ENCODE results near the gene EEF1A2.

The EEF1A2 gene

GRCh38 chr20:63504642-63505041 lies 5.8 kb upstream of the EEF1A2 start:
- Histone ChIP-seq H3K4me1 (ENCODE audit: low read depth, poor library complexity, severe bottlenecking) (peaks cover 3% of the 10 kb centered on the region), H3K36me3 (ENCODE audit: insufficient read depth) (no peaks in the 10 kb centered on the region), H4K20me1 (ENCODE audit: insufficient read depth) (no peaks in the 10 kb centered on the region), H2AFZ (ENCODE audit: low read depth) (no peak overlapping the region), H3K9ac (no peak overlapping the region), H3K79me2 (ENCODE audit: insufficient read depth, low read depth) (no peaks in the 10 kb centered on the region), H3K27me3 (ENCODE audit: insufficient read depth, low read depth) (peaks cover 91% of the 10 kb centered on the region), H3K27ac (no peak overlapping the region), H3K4me3 (IDR thresholded peaks at IDR 0.05; ENCODE audit: insufficient read depth, low read depth, low read length) (no peak overlapping the region), H3K4me2 (no peak overlapping the region)
- TF ChIP-seq CTCF (conservative IDR thresholded peaks at IDR 0.05; ENCODE audit: low read depth, low read length), result no peak

- Histone ChIP-seq H3K27ac (no peak overlapping the region), H3K79me2 (ENCODE audit: insufficient read depth, low read depth) (no peaks in the 10 kb centered on the region), H4K20me1 (ENCODE audit: insufficient read depth) (no peaks in the 10 kb centered on the region), H3K4me2 (no peak overlapping the region), H3K36me3 (ENCODE audit: insufficient read depth) (no peaks in the 10 kb centered on the region), H3K27me3 (ENCODE audit: insufficient read depth, low read depth) (peaks cover 83% of the 10 kb centered on the region), H3K4me3 (IDR thresholded peaks at IDR 0.05; ENCODE audit: insufficient read depth, low read depth, low read length) (no peak overlapping the region), H3K4me1 (ENCODE audit: low read depth, poor library complexity, severe bottlenecking) (peaks cover 3% of the 10 kb centered on the region), H3K9ac (no peak overlapping the region), H2AFZ (ENCODE audit: low read depth) (no peak overlapping the region)
- no peak for TF ChIP-seq CTCF (conservative IDR thresholded peaks at IDR 0.05; ENCODE audit: low read depth, low read length)
Measured at GRCh38 chr20:63503524-63503923, 4.6 kb upstream of the EEF1A2 start.

GRCh38 chr20:63502671-63503172 lies 3.8 kb upstream of the EEF1A2 start:
- H3K27me3 ChIP-seq (ENCODE audit: insufficient read depth, low read depth), result peaks cover 82% of the 10 kb centered on the region
- no peaks in the 10 kb centered on the region for H3K79me2 ChIP-seq (ENCODE audit: insufficient read depth, low read depth)
- H2AFZ ChIP-seq (ENCODE audit: low read depth), result no peak overlapping the region
- TF ChIP-seq CTCF (conservative IDR thresholded peaks at IDR 0.05; ENCODE audit: low read depth, low read length), result no peak
- H3K36me3 ChIP-seq (ENCODE audit: insufficient read depth), result no peaks in the 10 kb centered on the region
- H3K4me2 ChIP-seq, result no peak overlapping the region
- H3K4me3 ChIP-seq (IDR thresholded peaks at IDR 0.05; ENCODE audit: insufficient read depth, low read depth, low read length), result no peak overlapping the region
- no peaks in the 10 kb centered on the region for H4K20me1 ChIP-seq (ENCODE audit: insufficient read depth)
- H3K4me1 ChIP-seq (ENCODE audit: low read depth, poor library complexity, severe bottlenecking), result peaks cover 3% of the 10 kb centered on the region
- no peak overlapping the region for H3K27ac ChIP-seq
- no peak overlapping the region for H3K9ac ChIP-seq

- no peak overlapping the region for H3K27ac ChIP-seq
- peaks cover 3% of the 10 kb centered on the region for H3K4me1 ChIP-seq (ENCODE audit: low read depth, poor library complexity, severe bottlenecking)
- peaks cover 82% of the 10 kb centered on the region for H3K27me3 ChIP-seq (ENCODE audit: insufficient read depth, low read depth)
- no peaks in the 10 kb centered on the region for H3K79me2 ChIP-seq (ENCODE audit: insufficient read depth, low read depth)
- H4K20me1 ChIP-seq (ENCODE audit: insufficient read depth), result no peaks in the 10 kb centered on the region
- no peak overlapping the region for H3K4me3 ChIP-seq (IDR thresholded peaks at IDR 0.05; ENCODE audit: insufficient read depth, low read depth, low read length)
- no peak for TF ChIP-seq CTCF (conservative IDR thresholded peaks at IDR 0.05; ENCODE audit: low read depth, low read length)
- H3K4me2 ChIP-seq, result peak overlapping the region; percentile 21; the same call in 1 of the 2 replicates
- no peak overlapping the region for H3K9ac ChIP-seq
- no peak overlapping the region for H2AFZ ChIP-seq (ENCODE audit: low read depth)
- H3K36me3 ChIP-seq (ENCODE audit: insufficient read depth), result no peaks in the 10 kb centered on the region
Measured at GRCh38 chr20:63501818-63502670, 3.2 kb upstream of the EEF1A2 start.

Data from KMS-11 (cell line).